Eye (tissue), 1 donor: ENCODE results near the gene SLC4A3.

Source experiments
- DNase-seq: peaks from one replicate; pipeline ENCODE4 v3.0.0-alpha.2; 2015

The SLC4A3 gene

DNA sequence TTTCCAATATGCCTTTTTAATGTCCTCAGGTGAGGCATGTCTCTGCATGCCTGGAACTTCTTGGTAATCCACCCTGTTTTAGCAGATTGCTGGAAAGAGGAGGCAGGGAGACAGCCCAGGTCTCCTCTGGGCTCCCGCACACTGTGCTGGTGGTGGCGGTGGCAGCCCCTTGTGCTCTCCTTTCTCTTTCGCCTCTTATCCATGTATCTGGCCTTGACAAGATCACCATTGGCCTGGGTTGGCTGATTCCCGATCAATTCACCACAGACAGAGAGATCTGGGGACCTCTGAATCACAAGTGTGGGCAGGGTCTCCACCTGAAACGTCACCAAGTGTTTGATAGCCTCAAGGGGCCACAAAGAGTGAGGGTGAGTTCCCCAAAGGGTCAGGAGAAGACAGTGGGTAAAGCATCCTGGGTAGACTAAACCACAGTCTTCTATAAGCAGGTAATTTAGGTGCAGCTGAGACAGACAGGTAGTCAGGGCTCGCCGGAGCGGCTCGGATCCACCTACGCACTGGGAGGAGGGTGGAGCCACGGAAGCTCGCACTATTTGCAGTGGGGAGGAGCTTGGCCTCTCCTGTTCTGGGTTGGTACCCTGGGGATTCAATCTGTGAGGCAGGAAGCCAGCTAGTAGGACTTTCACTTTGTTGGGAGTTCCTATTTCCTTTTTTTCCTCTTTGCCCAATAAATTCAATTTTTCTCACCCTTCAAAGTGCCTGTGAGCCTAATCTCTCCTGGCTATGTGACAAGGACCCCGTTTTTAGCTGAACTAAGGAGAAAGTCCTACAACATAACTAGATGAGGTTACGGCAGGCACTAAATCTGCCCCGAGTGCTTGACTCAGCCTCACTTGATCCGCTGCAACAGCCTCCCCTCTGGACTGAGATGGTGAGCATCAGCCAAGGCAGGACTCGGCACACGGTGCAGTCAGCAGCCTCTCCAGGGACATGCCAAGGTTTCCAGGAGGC is 57.6 kb downstream of the SLC4A3 start:
- DNase-seq, result no peak

DNA sequence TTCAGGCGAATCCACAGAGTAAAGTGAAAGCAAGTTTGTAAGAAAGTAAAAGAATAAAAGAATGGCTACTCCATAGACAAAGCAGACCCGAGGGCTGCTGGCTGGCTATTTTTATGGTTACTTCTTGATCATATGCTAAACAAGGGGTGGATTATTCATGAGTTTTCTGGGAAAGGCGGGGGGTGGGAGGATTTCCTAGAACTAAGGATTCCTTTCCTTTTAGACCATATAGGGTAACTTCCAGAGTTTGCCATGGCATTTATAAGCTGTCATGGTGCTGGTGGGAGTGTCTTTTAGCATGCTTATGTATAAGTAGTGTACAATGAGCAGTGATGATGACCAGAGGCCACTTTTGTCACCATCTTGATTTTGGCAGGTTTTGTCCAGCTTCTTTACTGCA is 59.8 kb downstream of the SLC4A3 start:
- no peak for DNase-seq

DNA sequence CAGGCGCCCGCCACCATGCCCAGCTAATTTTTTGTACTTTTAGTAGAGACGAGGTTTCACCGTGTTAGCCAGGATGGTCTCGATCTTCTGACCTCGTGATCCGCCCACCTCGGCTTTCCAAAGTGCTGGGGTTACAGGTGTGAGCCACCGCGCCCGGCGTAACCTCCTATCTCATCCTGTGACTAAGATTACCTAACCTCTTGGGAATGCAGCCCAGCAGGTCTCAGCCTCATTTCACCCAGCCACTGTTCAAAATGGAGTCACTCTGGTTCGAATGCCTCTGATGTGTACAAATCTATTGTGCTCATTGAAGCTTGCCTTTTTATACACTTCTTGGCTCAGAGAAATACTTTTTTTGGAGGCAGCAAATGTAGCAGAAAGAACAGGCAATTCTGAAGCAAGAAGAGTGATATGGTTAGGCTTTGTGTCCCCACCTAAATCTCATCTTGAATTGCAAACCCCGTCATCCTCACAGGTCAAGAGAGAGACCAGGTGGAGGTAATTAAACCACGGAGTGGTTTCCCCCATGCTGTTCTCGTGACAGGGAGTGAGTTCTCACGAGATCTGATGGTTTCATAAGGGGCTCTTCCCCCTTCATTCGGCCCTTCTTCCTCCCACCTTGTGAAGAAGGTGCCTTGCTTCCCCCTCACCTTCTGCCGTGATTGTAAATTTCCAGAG is 60.6 kb downstream of the SLC4A3 start:
- no peak for DNase-seq

DNA sequence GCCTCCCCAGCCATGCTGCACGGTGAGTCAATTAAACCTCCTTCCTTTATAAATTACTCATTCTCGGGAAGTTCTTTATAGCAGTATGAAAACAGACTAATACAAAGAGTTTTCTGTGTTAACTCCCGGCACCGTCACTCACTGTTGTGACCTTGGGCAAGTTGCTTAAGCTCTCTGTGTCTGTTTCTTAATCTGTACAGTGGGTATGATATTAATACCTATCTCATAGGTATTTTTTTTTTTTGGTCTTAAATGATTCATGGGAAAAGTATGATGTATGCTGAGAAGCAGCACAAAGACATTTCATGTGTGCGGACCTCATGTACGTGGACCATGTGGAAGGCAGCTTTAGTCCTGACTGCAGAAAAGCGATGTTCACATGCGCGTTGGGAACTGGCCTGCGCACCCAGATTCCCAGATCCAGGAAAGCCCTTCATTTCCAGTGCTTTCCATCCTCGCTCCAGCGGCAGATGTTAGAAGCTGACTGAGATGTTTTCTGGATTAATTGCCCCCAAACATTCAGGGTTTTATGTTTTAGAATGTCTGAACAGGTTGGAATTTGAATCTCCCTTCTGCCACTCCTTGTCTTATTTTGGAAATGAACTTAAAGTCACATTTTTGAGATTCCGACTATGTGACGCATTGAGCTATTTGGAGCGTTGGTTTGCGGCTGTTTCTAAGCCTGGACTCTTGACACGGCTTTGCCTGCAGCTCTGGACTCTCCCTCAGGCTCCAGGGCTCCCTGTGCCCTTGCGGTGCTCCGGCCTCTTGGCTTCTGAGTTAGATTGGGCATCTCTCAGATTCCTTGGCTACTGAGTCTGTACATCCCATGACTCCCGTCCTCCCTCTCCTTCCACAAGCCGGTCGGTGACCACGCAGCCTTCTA is 61.4 kb downstream of the SLC4A3 start:
- peak; percentile 63 for DNase-seq

DNA sequence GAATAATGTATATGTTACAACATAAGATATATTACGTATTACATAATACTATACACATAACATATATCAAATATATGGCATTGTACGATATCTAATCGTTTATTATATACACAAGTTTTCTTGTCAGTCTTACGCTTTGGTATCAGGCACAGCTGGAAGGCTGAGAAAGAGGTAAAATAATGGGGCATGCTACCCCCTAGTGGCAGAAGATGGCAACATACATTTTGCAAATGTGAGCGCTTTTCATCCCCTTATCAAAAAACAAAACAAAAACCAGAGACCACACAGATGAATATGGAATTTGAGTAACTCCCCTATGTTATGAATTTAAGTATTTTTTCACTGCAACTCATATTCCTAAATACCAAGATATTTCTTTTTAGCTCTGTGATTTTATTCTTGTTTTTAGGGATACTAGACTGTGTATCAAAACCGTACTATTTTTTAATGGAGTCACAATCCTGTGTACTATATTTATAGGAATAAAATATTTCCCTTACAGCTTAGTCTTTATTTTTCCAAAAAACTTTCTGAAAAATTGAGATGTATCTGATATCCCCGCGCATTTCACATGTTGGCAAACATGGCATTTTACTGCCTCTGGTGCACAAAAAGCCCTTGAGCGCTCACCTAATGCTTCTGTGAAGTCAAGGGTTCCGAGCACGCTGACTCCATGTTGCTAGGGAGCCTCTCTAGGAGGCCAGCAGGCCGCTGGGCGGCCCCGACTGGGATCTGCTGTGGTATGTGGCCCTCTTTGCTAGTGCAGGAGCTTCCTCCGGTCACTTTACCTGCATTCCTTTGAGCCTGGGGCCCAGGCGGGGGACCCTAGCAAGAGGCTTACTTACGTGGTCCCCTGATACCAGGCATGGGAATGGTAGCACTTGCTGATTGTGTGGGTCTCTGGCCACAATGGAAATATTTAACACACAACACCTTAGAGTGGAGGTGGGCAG is 62.5 kb downstream of the SLC4A3 start:
- peak; percentile 86 for DNase-seq

DNA sequence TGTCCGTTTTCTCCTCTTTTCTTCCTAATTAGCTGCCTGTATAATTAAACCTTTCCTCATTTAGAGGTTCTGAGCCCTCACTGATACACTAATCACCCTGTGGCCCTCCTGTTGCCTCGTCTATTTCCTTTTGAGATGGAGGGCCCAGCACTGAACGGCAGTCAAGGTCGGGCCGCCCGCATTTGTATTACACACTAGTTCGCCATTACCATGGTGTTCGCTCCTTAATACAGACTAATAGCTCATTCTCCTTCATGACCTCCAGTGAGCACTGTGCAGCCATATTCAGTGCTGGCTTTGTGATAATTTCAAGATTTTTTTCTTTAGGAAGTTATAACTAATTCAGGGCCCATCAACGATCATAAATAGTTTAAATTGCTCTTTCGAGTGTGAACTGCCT is 64.1 kb downstream of the SLC4A3 start:
- no peak for DNase-seq
